ENCODE measurements around the gene THNSL1.

The THNSL1 gene

GRCh38 chr10:25029519-25029918 lies 13.1 kb downstream of the THNSL1 start:
- no peaks in the 10 kb centered on the region for H3K9me3 ChIP-seq (ENCODE audit: control insufficient read depth, low read length)
- H3K36me3 ChIP-seq (ENCODE audit: control insufficient read depth, insufficient read depth, low read length) = no peaks in the 10 kb centered on the region
- H3K27ac ChIP-seq (ENCODE audit: low read depth, low read length, severe bottlenecking) = no peak overlapping the region
- no CpG with 5 or more reads among the region's 2 CpGs for WGBS, 2 experiments (ENCODE audit: insufficient coverage in 2 of 2)
- H3K4me1 ChIP-seq (ENCODE audit: control insufficient read depth, insufficient read depth, low read length, poor library complexity, severe bottlenecking) = no peaks in the 10 kb centered on the region
- H3K4me3 ChIP-seq (ENCODE audit: extremely low read depth, insufficient read depth, low read length, poor library complexity, severe bottlenecking) = no peak overlapping the region

- H3K36me3 ChIP-seq (ENCODE audit: control insufficient read depth, insufficient read depth, low read length) = no peaks in the 10 kb centered on the region
- H3K9me3 ChIP-seq (ENCODE audit: control insufficient read depth, low read length) = no peaks in the 10 kb centered on the region
- 22% methylated on average over 1 of the region's 3 CpGs; no CpG with 5 or more reads in 1 of the 2 experiments for WGBS, 2 experiments (ENCODE audit: insufficient coverage in 2 of 2)
- H3K4me3 ChIP-seq (ENCODE audit: extremely low read depth, insufficient read depth, low read length, poor library complexity, severe bottlenecking) = no peak overlapping the region
- H3K4me1 ChIP-seq (ENCODE audit: control insufficient read depth, insufficient read depth, low read length, poor library complexity, severe bottlenecking) = peaks cover 10% of the 10 kb centered on the region
- H3K27ac ChIP-seq (ENCODE audit: low read depth, low read length, severe bottlenecking) = no peak overlapping the region
Measured at GRCh38 chr10:25036381-25036780, 20.0 kb downstream of the THNSL1 start.

- WGBS, 2 experiments (ENCODE audit: insufficient coverage in 2 of 2) = no CpG with 5 or more reads among the region's 2 CpGs
- H3K4me1 ChIP-seq (ENCODE audit: control insufficient read depth, insufficient read depth, low read length, poor library complexity, severe bottlenecking) = peaks cover 10% of the 10 kb centered on the region
- no peak overlapping the region for H3K27ac ChIP-seq (ENCODE audit: low read depth, low read length, severe bottlenecking)
- H3K4me3 ChIP-seq (ENCODE audit: extremely low read depth, insufficient read depth, low read length, poor library complexity, severe bottlenecking) = no peak overlapping the region
- H3K36me3 ChIP-seq (ENCODE audit: control insufficient read depth, insufficient read depth, low read length) = no peaks in the 10 kb centered on the region
- no peaks in the 10 kb centered on the region for H3K9me3 ChIP-seq (ENCODE audit: control insufficient read depth, low read length)
Measured at GRCh38 chr10:25038325-25038724, 21.9 kb downstream of the THNSL1 start.

- Histone ChIP-seq H3K4me1 (ENCODE audit: control insufficient read depth, insufficient read depth, low read length, poor library complexity, severe bottlenecking) (peaks cover 10% of the 10 kb centered on the region), H3K9me3 (ENCODE audit: control insufficient read depth, low read length) (no peaks in the 10 kb centered on the region), H3K4me3 (ENCODE audit: extremely low read depth, insufficient read depth, low read length, poor library complexity, severe bottlenecking) (no peak overlapping the region), H3K27ac (ENCODE audit: low read depth, low read length, severe bottlenecking) (no peak overlapping the region), H3K36me3 (ENCODE audit: control insufficient read depth, insufficient read depth, low read length) (no peaks in the 10 kb centered on the region)
Measured at GRCh38 chr10:25039531-25039930, 23.1 kb downstream of the THNSL1 start.

- Histone ChIP-seq H3K4me3 (ENCODE audit: extremely low read depth, insufficient read depth, low read length, poor library complexity, severe bottlenecking) (no peak overlapping the region), H3K9me3 (ENCODE audit: control insufficient read depth, low read length) (peaks cover 3% of the 10 kb centered on the region), H3K27ac (ENCODE audit: low read depth, low read length, severe bottlenecking) (no peak overlapping the region), H3K4me1 (ENCODE audit: control insufficient read depth, insufficient read depth, low read length, poor library complexity, severe bottlenecking) (no peaks in the 10 kb centered on the region), H3K36me3 (ENCODE audit: control insufficient read depth, insufficient read depth, low read length) (no peaks in the 10 kb centered on the region)
- 86 to 88% methylated on average over 1 of the region's 1 CpG for WGBS, 2 experiments (ENCODE audit: insufficient coverage in 2 of 2)
Measured at GRCh38 chr10:25046641-25047040, 30.2 kb downstream of the THNSL1 start.

GRCh38 chr10:25047088-25047487 lies 30.7 kb downstream of the THNSL1 start:
- peaks cover 4% of the 10 kb centered on the region for H3K9me3 ChIP-seq (ENCODE audit: control insufficient read depth, low read length)
- H3K4me1 ChIP-seq (ENCODE audit: control insufficient read depth, insufficient read depth, low read length, poor library complexity, severe bottlenecking) = no peaks in the 10 kb centered on the region
- H3K4me3 ChIP-seq (ENCODE audit: extremely low read depth, insufficient read depth, low read length, poor library complexity, severe bottlenecking) = no peak overlapping the region
- 100% methylated on average over 1 of the region's 2 CpGs; no CpG with 5 or more reads in 1 of the 2 experiments for WGBS, 2 experiments (ENCODE audit: insufficient coverage in 2 of 2)
- H3K36me3 ChIP-seq (ENCODE audit: control insufficient read depth, insufficient read depth, low read length) = no peaks in the 10 kb centered on the region
- H3K27ac ChIP-seq (ENCODE audit: low read depth, low read length, severe bottlenecking) = no peak overlapping the region

GRCh38 chr10:25047591-25048301 lies 31.3 kb downstream of the THNSL1 start:
- H3K4me3 ChIP-seq (ENCODE audit: extremely low read depth, insufficient read depth, low read length, poor library complexity, severe bottlenecking) = no peak overlapping the region

GRCh38 chr10:25048450-25048849 lies 32.0 kb downstream of the THNSL1 start:
- Histone ChIP-seq H3K4me1 (ENCODE audit: control insufficient read depth, insufficient read depth, low read length, poor library complexity, severe bottlenecking) (no peaks in the 10 kb centered on the region), H3K36me3 (ENCODE audit: control insufficient read depth, insufficient read depth, low read length) (no peaks in the 10 kb centered on the region), H3K9me3 (ENCODE audit: control insufficient read depth, low read length) (peaks cover 4% of the 10 kb centered on the region), H3K27ac (ENCODE audit: low read depth, low read length, severe bottlenecking) (no peak overlapping the region), H3K4me3 (ENCODE audit: extremely low read depth, insufficient read depth, low read length, poor library complexity, severe bottlenecking) (no peak overlapping the region)
- 83 to 88% methylated on average over 3 to 4 of the region's 5 CpGs for WGBS, 2 experiments (ENCODE audit: insufficient coverage in 2 of 2)

More at GRCh38 chr10:25047591-25048301, 31.3 kb downstream of the THNSL1 start:
- 83 to 90% methylated on average over 3 to 4 of the region's 4 CpGs for WGBS, 2 experiments (ENCODE audit: insufficient coverage in 2 of 2)
- no peaks in the 10 kb centered on the region for H3K4me1 ChIP-seq (ENCODE audit: control insufficient read depth, insufficient read depth, low read length, poor library complexity, severe bottlenecking)
- peaks cover 4% of the 10 kb centered on the region for H3K9me3 ChIP-seq (ENCODE audit: control insufficient read depth, low read length)
- H3K27ac ChIP-seq (ENCODE audit: low read depth, low read length, severe bottlenecking) = no peak overlapping the region
- H3K36me3 ChIP-seq (ENCODE audit: control insufficient read depth, insufficient read depth, low read length) = no peaks in the 10 kb centered on the region

- H3K36me3 ChIP-seq (ENCODE audit: control insufficient read depth, insufficient read depth, low read length) = no peaks in the 10 kb centered on the region
- H3K27ac ChIP-seq (ENCODE audit: low read depth, low read length, severe bottlenecking) = no peak overlapping the region
- 100% methylated on average over 2 of the region's 2 CpGs for WGBS, 2 experiments (ENCODE audit: insufficient coverage in 2 of 2)
- peaks cover 4% of the 10 kb centered on the region for H3K9me3 ChIP-seq (ENCODE audit: control insufficient read depth, low read length)
- H3K4me1 ChIP-seq (ENCODE audit: control insufficient read depth, insufficient read depth, low read length, poor library complexity, severe bottlenecking) = no peaks in the 10 kb centered on the region
- H3K4me3 ChIP-seq (ENCODE audit: extremely low read depth, insufficient read depth, low read length, poor library complexity, severe bottlenecking) = no peak overlapping the region
Measured at GRCh38 chr10:25049966-25050365, 33.6 kb downstream of the THNSL1 start.

GRCh38 chr10:25050402-25050801 lies 34.0 kb downstream of the THNSL1 start:
- Histone ChIP-seq H3K4me3 (ENCODE audit: extremely low read depth, insufficient read depth, low read length, poor library complexity, severe bottlenecking) (no peak overlapping the region), H3K36me3 (ENCODE audit: control insufficient read depth, insufficient read depth, low read length) (no peaks in the 10 kb centered on the region), H3K4me1 (ENCODE audit: control insufficient read depth, insufficient read depth, low read length, poor library complexity, severe bottlenecking) (no peaks in the 10 kb centered on the region), H3K27ac (ENCODE audit: low read depth, low read length, severe bottlenecking) (no peak overlapping the region), H3K9me3 (ENCODE audit: control insufficient read depth, low read length) (peaks cover 4% of the 10 kb centered on the region)
- WGBS, 2 experiments (ENCODE audit: insufficient coverage in 2 of 2) = 70 to 90% methylated on average over 3 to 7 of the region's 9 CpGs

GRCh38 chr10:25052012-25052411 lies 35.6 kb downstream of the THNSL1 start:
- peaks cover 4% of the 10 kb centered on the region for H3K9me3 ChIP-seq (ENCODE audit: control insufficient read depth, low read length)
- H3K4me1 ChIP-seq (ENCODE audit: control insufficient read depth, insufficient read depth, low read length, poor library complexity, severe bottlenecking) = no peaks in the 10 kb centered on the region
- no peaks in the 10 kb centered on the region for H3K36me3 ChIP-seq (ENCODE audit: control insufficient read depth, insufficient read depth, low read length)
- H3K4me3 ChIP-seq (ENCODE audit: extremely low read depth, insufficient read depth, low read length, poor library complexity, severe bottlenecking) = no peak overlapping the region
- WGBS, 2 experiments (ENCODE audit: insufficient coverage in 2 of 2) = no CpG with 5 or more reads among the region's 1 CpG
- H3K27ac ChIP-seq (ENCODE audit: low read depth, low read length, severe bottlenecking) = no peak overlapping the region
